Fibroblast of lung (primary cell): Measurements from ENCODE around the gene STK4. TPM values are rescaled to one million over a fixed set of nuclear protein-coding genes. Genes with fewer than 3 reads are reported as not detected.

Source experiments
- DNase-seq, 2 donors: peaks; one replicate each; pipeline versions ENCODE4 v3.0.0 to v3.0.0-alpha.2; 2010; ENCODE audit warnings: low read depth in 2 of 2
- H2AFZ ChIP-seq: 2 replicates; pipeline ENCODE4 v1.5.1; 2012; ENCODE audit warnings: low read length, control low read depth, inconsistent platforms
- H3K27ac ChIP-seq: 2 replicates; pipeline ENCODE4 v1.5.1; 2011; ENCODE audit warnings: low read length, control low read depth; ENCODE audit not compliant: insufficient read depth
- H3K27me3 ChIP-seq: 2 replicates; pipeline ENCODE4 v1.5.1; 2011; ENCODE audit warnings: mild to moderate bottlenecking, low read length; ENCODE audit not compliant: control insufficient read depth, insufficient read depth
- H3K36me3 ChIP-seq: 2 replicates; pipeline ENCODE4 v1.5.1; 2011; ENCODE audit warnings: low read length; ENCODE audit not compliant: control insufficient read depth, insufficient read depth
- H3K4me1 ChIP-seq: 2 replicates; pipeline ENCODE4 v1.5.1; 2011; ENCODE audit warnings: low read length; ENCODE audit not compliant: control insufficient read depth, insufficient read depth; ENCODE audit errors: extremely low read depth
- H3K4me2 ChIP-seq: 2 replicates; pipeline ENCODE4 v1.5.1; 2011; ENCODE audit warnings: low read length, control low read depth; ENCODE audit not compliant: insufficient read depth; ENCODE audit errors: extremely low read depth
- H3K4me3 ChIP-seq, 4 experiments: fragments of 200-600 bp in 1 of 4; sonication (generic) in 1 of 4; replicated peaks in 1 of 4; 2 replicates each; pipeline ENCODE4 v1.5.1; 2011 to 2016; ENCODE audit warnings: low read length in 4 of 4, low read depth in 3 of 4, mild to moderate bottlenecking in 3 of 4, control low read depth in 2 of 4, inconsistent platforms in 1 of 4, mixed read lengths in 1 of 4; ENCODE audit not compliant: insufficient read depth in 1 of 4; ENCODE audit errors: control extremely low read depth in 1 of 4
- H3K79me2 ChIP-seq: 2 replicates; pipeline ENCODE4 v1.5.1; 2012; ENCODE audit warnings: mild to moderate bottlenecking, low read length, inconsistent platforms; ENCODE audit not compliant: control insufficient read depth, insufficient read depth
- H3K9ac ChIP-seq: 2 replicates; pipeline ENCODE4 v1.5.1; 2011; ENCODE audit warnings: mild to moderate bottlenecking, low read length, control low read depth; ENCODE audit not compliant: insufficient read depth
- H3K9me3 ChIP-seq: 2 replicates; pipeline ENCODE4 v1.5.1; 2012; ENCODE audit warnings: low read depth, low read length; ENCODE audit not compliant: control insufficient read depth, insufficient read depth
- H4K20me1 ChIP-seq: 2 replicates; pipeline ENCODE4 v1.5.1; 2011; ENCODE audit warnings: low read length; ENCODE audit not compliant: control insufficient read depth, insufficient read depth; ENCODE audit errors: extremely low read depth
- CTCF ChIP-seq, 2 donors: IDR thresholded peaks in 1 of 2; conservative IDR thresholded peaks in 1 of 2; 1 replicate in 1 of 2; 2 replicates in 1 of 2; pipeline ENCODE4 v1.5.1; 2011 to 2012; ENCODE audit warnings: low read length in 2 of 2, control low read depth in 1 of 2, inconsistent platforms in 1 of 2, low read depth in 1 of 2, mild to moderate bottlenecking in 1 of 2
- EZH2 ChIP-seq: IDR thresholded peaks from 2 replicates; pipeline ENCODE4 v1.5.1; 2012; ENCODE audit warnings: low read length, control low read depth, mild to moderate bottlenecking; ENCODE audit errors: missing control alignments
- polyA plus RNA-seq, 2 donors: library from polyadenylated mRNA; depleted of rRNA in 1 of 2; stranded (reverse) in 1 of 2; unstranded in 1 of 2; fragments of >200 nt; gene quantifications; 2 replicates each; pipeline ENCODE4 v1.2.1, GENCODE V29; 2011 to 2012; ENCODE audit warnings: missing spikeins in 1 of 2
- total RNA-seq: library from RNA; depleted of rRNA; stranded (reverse); fragments of >200 nt; gene quantifications from 2 replicates; pipeline ENCODE4 v1.2.1, GENCODE V29; 2014

Gene STK4
- total and polyA plus RNA-seq, 2 donors (not counting 1 experiment from before 2014, with no cell fraction given), result 19.0 to 31.7 TPM

GRCh38 chr20:45069261-45069660, 102.9 kb downstream of the STK4 start:
- Histone ChIP-seq H3K36me3 (no peaks in the 10 kb centered on the region), H3K4me1 (peaks cover 5% of the 10 kb centered on the region), H3K27ac (no peak overlapping the region), H3K4me2 (no peak overlapping the region), H3K27me3 (no peaks in the 10 kb centered on the region), H3K9me3 (no peaks in the 10 kb centered on the region), H2AFZ (no peak overlapping the region), H3K4me3 (no peak overlapping the region), H4K20me1 (no peaks in the 10 kb centered on the region), H3K9ac (no peak overlapping the region), H3K79me2 (peaks cover 5% of the 10 kb centered on the region)
- TF ChIP-seq CTCF (conservative IDR thresholded peaks at IDR 0.05 in 1 of 2, IDR thresholded peaks at IDR 0.05 in 1 of 2; ENCODE audit: low read depth in 1 of 2, low read length in 2 of 2) (no peak), EZH2 (no peak)
- no peak for DNase-seq

DNA sequence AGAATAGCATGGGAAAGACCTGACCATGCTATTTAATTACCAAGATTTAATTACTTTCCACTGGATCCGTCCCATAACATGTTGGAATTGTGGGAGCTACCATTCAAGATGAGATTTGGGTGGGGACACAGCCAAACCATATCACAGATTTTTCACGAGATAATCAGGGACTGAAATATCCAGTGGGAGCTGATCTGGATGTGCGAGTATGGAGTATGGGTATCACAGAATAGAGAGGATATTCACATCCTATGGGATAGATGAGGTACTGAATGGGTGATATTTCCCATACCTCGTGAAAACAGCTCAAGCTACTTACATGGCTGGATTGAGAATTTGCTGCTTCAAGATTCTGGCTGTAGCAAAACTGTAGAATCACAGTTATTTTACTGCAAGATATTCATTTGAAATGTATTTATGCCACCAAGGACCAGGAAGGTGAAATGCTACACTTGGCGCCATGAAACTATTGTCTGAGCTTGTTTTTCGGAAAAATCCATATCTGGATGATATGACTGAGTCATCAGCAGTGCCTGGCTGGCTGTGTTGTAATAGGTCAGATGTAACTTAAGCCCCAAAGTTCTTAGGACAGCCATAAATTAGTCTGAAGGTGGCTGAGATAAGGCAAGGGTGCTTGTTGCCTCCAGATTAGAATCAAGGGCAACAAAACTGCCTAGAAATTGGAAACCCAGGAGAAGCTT, 104.8 kb downstream of the STK4 start:
- Histone ChIP-seq H3K9ac (no peak overlapping the region), H3K4me2 (no peak overlapping the region), H4K20me1 (no peaks in the 10 kb centered on the region), H2AFZ (no peak overlapping the region), H3K4me3 (no peak overlapping the region), H3K36me3 (peaks cover 2% of the 10 kb centered on the region), H3K27ac (no peak overlapping the region), H3K4me1 (peaks cover 5% of the 10 kb centered on the region), H3K79me2 (peaks cover 5% of the 10 kb centered on the region), H3K9me3 (no peaks in the 10 kb centered on the region), H3K27me3 (no peaks in the 10 kb centered on the region)
- TF ChIP-seq EZH2 (no peak), CTCF (conservative IDR thresholded peaks at IDR 0.05 in 1 of 2, IDR thresholded peaks at IDR 0.05 in 1 of 2; ENCODE audit: low read depth in 1 of 2, low read length in 2 of 2) (no peak)
- peak; percentile 48 to 49 for DNase-seq

GRCh38 chr20:45072066-45072465, 105.8 kb downstream of the STK4 start:
- Histone ChIP-seq H3K9ac (no peak overlapping the region), H3K9me3 (no peaks in the 10 kb centered on the region), H3K27me3 (no peaks in the 10 kb centered on the region), H3K79me2 (peaks cover under 1% of the 10 kb centered on the region), H3K4me1 (peaks cover 5% of the 10 kb centered on the region), H2AFZ (no peak overlapping the region), H3K4me3 (no peak overlapping the region), H4K20me1 (no peaks in the 10 kb centered on the region), H3K27ac (no peak overlapping the region), H3K4me2 (no peak overlapping the region), H3K36me3 (peaks cover 2% of the 10 kb centered on the region)
- DNase-seq, result no peak
- no peak for TF ChIP-seq EZH2
- TF ChIP-seq CTCF (conservative IDR thresholded peaks at IDR 0.05 in 1 of 2, IDR thresholded peaks at IDR 0.05 in 1 of 2; ENCODE audit: low read depth in 1 of 2, low read length in 2 of 2), result no peak
